Measurements from ENCODE around the gene CWC22.

The CWC22 gene

GRCh38 chr2:179917272-179917671 lies 89.8 kb downstream of the CWC22 start:
- Histone ChIP-seq H2AFZ (no peak overlapping the region), H3K9me3 (ENCODE audit: control insufficient read depth, low read length) (no peaks in the 10 kb centered on the region), H3K4me1 (no peaks in the 10 kb centered on the region), H3K27ac (no peak overlapping the region), H3K79me2 (no peaks in the 10 kb centered on the region), H3K4me2 (ENCODE audit: low read length) (no peak overlapping the region), H3K9ac (no peak overlapping the region), H3K36me3 (ENCODE audit: control insufficient read depth, insufficient read depth, low read length) (no peaks in the 10 kb centered on the region), H3K27me3 (ENCODE audit: control insufficient read depth, insufficient read depth, low read length) (no peaks in the 10 kb centered on the region), H3K4me3 (ENCODE audit: low read depth, low read length) (no peak overlapping the region)
- TF ChIP-seq, protein P1, sequence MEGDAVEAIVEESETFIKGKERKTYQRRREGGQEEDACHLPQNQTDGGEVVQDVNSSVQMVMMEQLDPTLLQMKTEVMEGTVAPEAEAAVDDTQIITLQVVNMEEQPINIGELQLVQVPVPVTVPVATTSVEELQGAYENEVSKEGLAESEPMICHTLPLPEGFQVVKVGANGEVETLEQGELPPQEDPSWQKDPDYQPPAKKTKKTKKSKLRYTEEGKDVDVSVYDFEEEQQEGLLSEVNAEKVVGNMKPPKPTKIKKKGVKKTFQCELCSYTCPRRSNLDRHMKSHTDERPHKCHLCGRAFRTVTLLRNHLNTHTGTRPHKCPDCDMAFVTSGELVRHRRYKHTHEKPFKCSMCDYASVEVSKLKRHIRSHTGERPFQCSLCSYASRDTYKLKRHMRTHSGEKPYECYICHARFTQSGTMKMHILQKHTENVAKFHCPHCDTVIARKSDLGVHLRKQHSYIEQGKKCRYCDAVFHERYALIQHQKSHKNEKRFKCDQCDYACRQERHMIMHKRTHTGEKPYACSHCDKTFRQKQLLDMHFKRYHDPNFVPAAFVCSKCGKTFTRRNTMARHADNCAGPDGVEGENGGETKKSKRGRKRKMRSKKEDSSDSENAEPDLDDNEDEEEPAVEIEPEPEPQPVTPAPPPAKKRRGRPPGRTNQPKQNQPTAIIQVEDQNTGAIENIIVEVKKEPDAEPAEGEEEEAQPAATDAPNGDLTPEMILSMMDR (IDR thresholded peaks at IDR 0.05): no peak

DNA sequence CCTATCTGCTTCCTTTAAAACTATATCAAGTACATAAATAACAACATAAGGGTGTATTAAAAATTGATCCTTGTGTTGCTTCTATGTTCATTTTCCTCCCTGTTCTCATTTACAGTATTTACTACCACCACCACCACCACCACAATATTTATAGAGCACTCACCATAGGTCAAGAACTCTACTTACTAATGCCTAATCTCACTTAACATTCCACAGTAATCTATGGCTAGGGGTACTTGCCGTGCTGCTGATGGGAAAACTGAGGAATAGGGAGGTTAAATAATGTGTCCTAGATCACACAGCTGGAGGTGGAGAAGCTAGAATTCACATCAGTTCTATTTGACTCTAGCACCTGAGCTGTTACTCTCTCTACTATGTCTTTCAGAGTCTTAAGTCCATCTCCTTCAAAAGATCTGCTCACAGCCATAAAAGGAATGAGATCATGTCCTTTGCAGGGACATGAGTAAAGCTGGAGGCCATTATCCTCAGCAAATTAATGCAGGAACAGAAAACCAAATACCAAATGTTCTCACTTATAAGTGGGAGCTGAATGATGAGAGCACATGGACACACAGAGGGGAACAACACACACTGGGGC lies 91.6 kb downstream of the CWC22 start:
- Histone ChIP-seq H2AFZ (no peak overlapping the region), H3K4me1 (no peaks in the 10 kb centered on the region), H3K4me3 (ENCODE audit: low read depth, low read length) (no peak overlapping the region), H3K9ac (no peak overlapping the region), H3K27me3 (ENCODE audit: control insufficient read depth, insufficient read depth, low read length) (no peaks in the 10 kb centered on the region), H3K4me2 (ENCODE audit: low read length) (no peak overlapping the region), H3K36me3 (ENCODE audit: control insufficient read depth, insufficient read depth, low read length) (no peaks in the 10 kb centered on the region), H3K27ac (no peak overlapping the region), H3K79me2 (no peaks in the 10 kb centered on the region), H3K9me3 (ENCODE audit: control insufficient read depth, low read length) (no peaks in the 10 kb centered on the region)
- TF ChIP-seq, protein P1 (IDR thresholded peaks at IDR 0.05): no peak

- Histone ChIP-seq H3K9me3 (ENCODE audit: control insufficient read depth, low read length) (no peaks in the 10 kb centered on the region), H3K27ac (no peak overlapping the region), H3K9ac (no peak overlapping the region), H3K4me2 (ENCODE audit: low read length) (no peak overlapping the region), H3K27me3 (ENCODE audit: control insufficient read depth, insufficient read depth, low read length) (no peaks in the 10 kb centered on the region), H2AFZ (no peak overlapping the region), H3K79me2 (no peaks in the 10 kb centered on the region), H3K36me3 (ENCODE audit: control insufficient read depth, insufficient read depth, low read length) (no peaks in the 10 kb centered on the region), H3K4me1 (no peaks in the 10 kb centered on the region), H3K4me3 (ENCODE audit: low read depth, low read length) (no peak overlapping the region)
- TF ChIP-seq, protein P1 (IDR thresholded peaks at IDR 0.05): no peak
These were observed 93.3 kb downstream of the CWC22 start for GRCh38 chr2:179913809-179914208.

- Histone ChIP-seq H3K4me3 (ENCODE audit: low read depth, low read length) (no peak overlapping the region), H3K4me1 (no peaks in the 10 kb centered on the region), H3K27ac (no peak overlapping the region), H3K9me3 (ENCODE audit: control insufficient read depth, low read length) (no peaks in the 10 kb centered on the region), H3K36me3 (ENCODE audit: control insufficient read depth, insufficient read depth, low read length) (no peaks in the 10 kb centered on the region), H3K27me3 (ENCODE audit: control insufficient read depth, insufficient read depth, low read length) (no peaks in the 10 kb centered on the region), H3K4me2 (ENCODE audit: low read length) (no peak overlapping the region), H2AFZ (no peak overlapping the region), H3K79me2 (no peaks in the 10 kb centered on the region), H3K9ac (no peak overlapping the region)
- TF ChIP-seq, protein P1 (IDR thresholded peaks at IDR 0.05): no peak
These were observed 95.5 kb downstream of the CWC22 start for GRCh38 chr2:179911569-179911968.

GRCh38 chr2:179910735-179911113 lies 96.4 kb downstream of the CWC22 start:
- TF ChIP-seq, protein P1 (IDR thresholded peaks at IDR 0.05): no peak
- H3K4me1 ChIP-seq: no peaks in the 10 kb centered on the region
- no peak overlapping the region for H3K9ac ChIP-seq
- no peak overlapping the region for H3K27ac ChIP-seq
- no peak overlapping the region for H2AFZ ChIP-seq
- H3K9me3 ChIP-seq (ENCODE audit: control insufficient read depth, low read length): no peaks in the 10 kb centered on the region
- H3K79me2 ChIP-seq: no peaks in the 10 kb centered on the region
- H3K4me2 ChIP-seq (ENCODE audit: low read length): no peak overlapping the region
- no peaks in the 10 kb centered on the region for H3K36me3 ChIP-seq (ENCODE audit: control insufficient read depth, insufficient read depth, low read length)
- H3K4me3 ChIP-seq (ENCODE audit: low read depth, low read length): no peak overlapping the region
- H3K27me3 ChIP-seq (ENCODE audit: control insufficient read depth, insufficient read depth, low read length): no peaks in the 10 kb centered on the region

Data from parathyroid adenoma (tissue), 2 donors.